ENCODE data around the gene KRT31. TPM values are rescaled to one million over a fixed set of nuclear protein-coding genes. Genes with fewer than 3 reads are reported as not detected.
"Not testable (repeated sequence)": the region's sequence is repeated elsewhere in the genome, so short reads cannot be mapped to it uniquely, and the experiment has no call there.

The KRT31 gene
- total RNA-seq, 1 donor from 2014 or later = not detected

DNA sequence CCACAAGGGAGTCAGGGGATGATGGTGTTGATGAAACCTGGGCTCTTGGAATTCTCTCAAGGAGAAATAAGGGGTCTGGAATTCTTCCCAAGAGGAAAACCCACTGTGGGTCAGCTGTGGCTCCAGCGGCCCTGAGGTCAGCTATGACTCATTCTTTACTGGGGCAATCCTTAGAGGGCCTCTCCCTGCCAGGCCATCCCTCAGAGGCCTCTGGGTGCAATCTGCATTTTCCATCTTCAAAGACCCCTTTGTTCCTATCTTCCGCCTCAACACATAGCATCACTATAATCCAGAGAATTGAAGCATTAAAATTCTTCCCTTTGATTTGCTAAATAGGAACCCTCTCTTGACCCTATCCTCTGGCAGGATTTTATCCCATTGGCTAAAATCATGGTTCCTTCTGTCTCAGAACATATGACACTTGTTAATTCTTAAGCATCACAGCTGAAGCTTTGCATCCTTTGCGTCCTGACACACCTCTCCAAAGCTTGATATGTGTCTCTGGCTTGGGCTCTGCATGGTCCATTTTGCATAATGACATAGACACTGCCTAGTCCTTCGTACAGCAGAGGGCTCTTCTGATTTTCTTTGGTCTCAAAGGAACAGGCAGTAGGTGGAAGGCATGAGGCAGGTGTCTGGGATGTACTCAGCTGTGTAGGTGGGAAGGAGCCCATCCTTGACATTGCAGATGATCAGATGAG lies 31.3 kb upstream of the KRT31 start:
- H3K36me3 Mint-ChIP-seq (ENCODE audit: low read depth) = no peaks in the 10 kb centered on the region
- no peak overlapping the region for H3K27ac Mint-ChIP-seq

DNA sequence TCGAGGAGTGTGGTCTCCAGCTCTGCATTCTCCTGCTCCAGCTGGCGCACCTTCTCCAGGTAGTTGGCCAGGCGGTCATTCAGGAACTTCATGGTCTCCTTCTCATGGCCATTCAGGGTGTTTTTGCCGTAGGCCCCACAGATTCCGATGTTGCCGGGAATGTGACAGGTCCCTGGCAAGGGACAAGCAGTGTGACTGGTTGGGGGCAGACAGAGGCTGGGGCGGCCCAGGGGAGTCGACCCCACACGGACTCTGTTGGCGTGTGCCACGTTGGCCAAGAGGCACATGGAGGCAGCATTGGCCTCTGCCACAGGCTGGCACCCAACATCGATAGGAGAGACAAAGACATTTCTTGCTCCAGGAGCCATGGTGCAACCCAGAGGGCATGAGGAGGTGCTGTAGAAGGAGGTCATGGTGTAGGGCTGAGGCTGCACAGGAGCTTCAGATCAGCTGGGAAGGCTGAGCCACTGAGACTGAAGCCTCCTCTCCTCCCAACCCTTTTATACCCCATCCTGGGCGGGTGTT lies 26.8 kb upstream of the KRT31 start, which contains the start of gene KRT37:
TSS of gene KRT37 (minus strand) at position 475 of the 525 bp plus-strand sequence. CDS start at position 413, 62 bp downstream.
- Mint-ChIP-seq H3K9me3 (no peaks in the 10 kb centered on the region), H3K27ac (no peak within 1 kb of the TSS), H3K4me1 (ENCODE audit: low read depth) (no peaks in the 10 kb centered on the region), H3K36me3 (ENCODE audit: low read depth) (no peaks in the 10 kb centered on the region), H3K27me3 (ENCODE audit: insufficient read depth) (peaks cover 8% of the 10 kb centered on the region), H3K4me3 (no peak within 1 kb of the TSS)
- intact Hi-C loops (cut with micrococcal nuclease) = no loop called here
- no peak for DNase-seq (ENCODE audit: low spot score)

More for the DNA sequence above, 31.3 kb upstream of the KRT31 start:
- intact Hi-C loops (cut with micrococcal nuclease) = no loop called here
- H3K9me3 Mint-ChIP-seq = no peaks in the 10 kb centered on the region
- DNase-seq (ENCODE audit: low spot score) = no peak
- H3K27me3 Mint-ChIP-seq (ENCODE audit: insufficient read depth) = peaks cover 9% of the 10 kb centered on the region
- H3K4me3 Mint-ChIP-seq = no peak overlapping the region
- H3K4me1 Mint-ChIP-seq (ENCODE audit: low read depth) = no peaks in the 10 kb centered on the region

DNA sequence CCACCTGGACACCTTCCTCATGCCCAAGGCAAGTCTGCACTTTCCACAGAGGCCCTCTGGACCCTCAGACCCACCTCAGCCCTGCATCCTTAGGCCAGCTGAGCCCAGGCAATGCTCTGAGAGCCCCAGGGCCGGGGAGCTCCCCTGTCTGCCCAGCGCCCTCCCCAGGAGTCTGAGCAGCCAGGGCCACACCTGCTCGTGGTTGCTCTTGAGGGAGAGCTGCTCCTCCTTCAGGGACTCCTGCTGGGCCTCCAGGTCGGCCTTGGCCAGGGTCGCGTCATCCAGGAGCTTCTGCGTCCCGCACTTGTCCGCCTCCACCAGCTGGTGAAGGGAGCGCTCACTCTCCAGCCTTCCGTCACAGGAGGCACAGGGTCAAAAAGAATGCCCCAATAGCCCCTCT lies 25.2 kb upstream of the KRT31 start:
- not testable (repeated sequence) for H3K27me3 Mint-ChIP-seq (ENCODE audit: insufficient read depth); H3K27ac Mint-ChIP-seq; H3K4me3 Mint-ChIP-seq; H3K9me3 Mint-ChIP-seq; H3K4me1 Mint-ChIP-seq (ENCODE audit: low read depth); H3K36me3 Mint-ChIP-seq (ENCODE audit: low read depth); DNase-seq (ENCODE audit: low spot score)
- intact Hi-C loops (cut with micrococcal nuclease) = loop anchor here (2.0 kb wide), 1 partner anchor 16 kb away; no protein-coding TSS in a partner anchor

DNA sequence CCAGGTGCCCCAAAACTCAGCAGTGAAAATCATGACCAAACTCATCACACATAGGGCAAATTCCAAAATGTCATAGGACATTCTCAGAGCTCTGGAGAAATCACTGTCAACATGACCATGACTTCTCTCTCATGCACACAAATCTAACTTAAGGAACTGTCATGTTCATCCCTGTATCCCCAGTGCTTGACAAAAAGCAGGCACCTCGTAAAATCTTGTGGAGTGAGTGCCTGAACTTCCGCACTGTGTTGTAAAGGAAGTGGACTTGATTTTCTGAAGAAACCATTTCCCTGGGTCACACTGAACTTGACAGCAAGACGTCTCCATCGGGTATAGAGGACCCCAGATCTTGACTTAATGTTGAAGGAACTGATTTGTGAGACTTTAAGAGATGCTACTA lies 24.2 kb upstream of the KRT31 start:
- no peaks in the 10 kb centered on the region for H3K9me3 Mint-ChIP-seq
- H3K4me1 Mint-ChIP-seq (ENCODE audit: low read depth) = no peaks in the 10 kb centered on the region
- no peaks in the 10 kb centered on the region for H3K36me3 Mint-ChIP-seq (ENCODE audit: low read depth)
- no peak overlapping the region for H3K27ac Mint-ChIP-seq
- H3K4me3 Mint-ChIP-seq = no peak overlapping the region
- intact Hi-C loops (cut with micrococcal nuclease) = loop anchor here (2.0 kb wide), 1 partner anchor 17 kb away; no protein-coding TSS in a partner anchor
- H3K27me3 Mint-ChIP-seq (ENCODE audit: insufficient read depth) = peaks cover 8% of the 10 kb centered on the region
- no peak for DNase-seq (ENCODE audit: low spot score)

DNA sequence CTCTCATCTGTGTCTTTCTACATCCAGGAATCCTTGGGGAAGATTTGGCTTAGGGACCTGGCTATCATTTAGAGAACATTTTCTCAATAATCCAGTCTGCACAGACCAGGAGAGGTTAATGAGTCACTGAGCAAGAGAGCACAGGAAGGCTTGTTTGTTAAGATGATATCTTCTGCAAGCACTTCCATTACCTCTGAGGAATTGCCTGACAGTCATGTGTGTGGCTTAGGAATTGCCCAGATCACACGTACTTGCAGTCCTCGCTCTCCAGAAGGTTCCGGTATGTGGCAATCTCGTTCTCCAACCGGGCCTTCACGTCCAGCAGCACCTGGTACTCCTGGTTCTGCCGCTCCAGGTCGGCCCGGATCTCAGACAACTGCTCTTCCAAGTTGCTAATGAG lies 23.7 kb upstream of the KRT31 start:
- no peak overlapping the region for H3K4me3 Mint-ChIP-seq
- H3K27ac Mint-ChIP-seq = no peak overlapping the region
- H3K4me1 Mint-ChIP-seq (ENCODE audit: low read depth) = no peaks in the 10 kb centered on the region
- intact Hi-C loops (cut with micrococcal nuclease) = no loop called here
- peaks cover 8% of the 10 kb centered on the region for H3K27me3 Mint-ChIP-seq (ENCODE audit: insufficient read depth)
- no peak for DNase-seq (ENCODE audit: low spot score)
- H3K9me3 Mint-ChIP-seq = no peaks in the 10 kb centered on the region
- H3K36me3 Mint-ChIP-seq (ENCODE audit: low read depth) = no peaks in the 10 kb centered on the region

DNA sequence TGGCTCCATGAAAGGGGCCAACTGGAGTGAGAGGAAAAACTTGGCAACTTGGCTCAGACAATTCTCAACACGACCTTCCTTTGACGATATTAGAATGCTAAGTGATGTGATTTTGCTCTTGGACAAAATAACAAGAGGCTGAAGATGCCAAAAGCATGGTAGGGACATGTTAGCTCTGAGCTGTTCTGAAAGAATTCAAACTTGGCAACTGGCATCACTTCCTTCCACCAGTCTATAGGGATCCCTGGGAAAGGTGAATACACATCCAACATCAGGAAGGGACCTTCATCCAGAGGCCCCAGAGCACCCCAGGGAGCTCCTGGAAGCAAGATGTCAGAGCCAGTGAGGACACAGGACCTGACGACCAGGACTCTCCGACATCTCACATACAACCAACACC lies 22.7 kb upstream of the KRT31 start:
- H3K36me3 Mint-ChIP-seq (ENCODE audit: low read depth) = no peaks in the 10 kb centered on the region
- H3K27ac Mint-ChIP-seq = no peak overlapping the region
- intact Hi-C loops (cut with micrococcal nuclease) = no loop called here
- no peaks in the 10 kb centered on the region for H3K4me1 Mint-ChIP-seq (ENCODE audit: low read depth)
- H3K9me3 Mint-ChIP-seq = no peaks in the 10 kb centered on the region
- H3K27me3 Mint-ChIP-seq (ENCODE audit: insufficient read depth) = peaks cover 7% of the 10 kb centered on the region
- no peak overlapping the region for H3K4me3 Mint-ChIP-seq
- no peak for DNase-seq (ENCODE audit: low spot score)

DNA sequence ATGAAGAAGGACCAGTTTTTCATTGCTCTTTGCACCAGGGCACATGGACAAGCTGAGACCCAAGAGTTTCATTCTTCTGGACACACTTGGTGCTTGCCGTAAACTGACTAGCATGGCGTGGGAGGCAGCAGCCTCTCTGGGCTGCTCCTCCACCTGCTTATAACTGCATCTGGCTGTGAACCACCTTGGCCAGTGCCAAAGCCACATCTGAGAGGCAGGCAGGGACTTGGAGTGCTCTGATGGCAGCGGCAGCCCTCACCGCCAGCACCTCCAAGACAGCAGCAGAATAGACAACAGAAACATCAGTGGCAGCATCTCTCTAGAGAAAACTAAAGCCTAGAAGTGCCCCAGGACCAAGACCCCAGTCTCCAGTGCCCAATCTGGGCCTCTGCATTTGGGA lies 22.3 kb upstream of the KRT31 start:
- H3K9me3 Mint-ChIP-seq = no peaks in the 10 kb centered on the region
- H3K4me3 Mint-ChIP-seq = no peak overlapping the region
- peaks cover 4% of the 10 kb centered on the region for H3K27me3 Mint-ChIP-seq (ENCODE audit: insufficient read depth)
- H3K36me3 Mint-ChIP-seq (ENCODE audit: low read depth) = no peaks in the 10 kb centered on the region
- H3K4me1 Mint-ChIP-seq (ENCODE audit: low read depth) = no peaks in the 10 kb centered on the region
- intact Hi-C loops (cut with micrococcal nuclease) = no loop called here
- no peak for DNase-seq (ENCODE audit: low spot score)
- no peak overlapping the region for H3K27ac Mint-ChIP-seq

DNA sequence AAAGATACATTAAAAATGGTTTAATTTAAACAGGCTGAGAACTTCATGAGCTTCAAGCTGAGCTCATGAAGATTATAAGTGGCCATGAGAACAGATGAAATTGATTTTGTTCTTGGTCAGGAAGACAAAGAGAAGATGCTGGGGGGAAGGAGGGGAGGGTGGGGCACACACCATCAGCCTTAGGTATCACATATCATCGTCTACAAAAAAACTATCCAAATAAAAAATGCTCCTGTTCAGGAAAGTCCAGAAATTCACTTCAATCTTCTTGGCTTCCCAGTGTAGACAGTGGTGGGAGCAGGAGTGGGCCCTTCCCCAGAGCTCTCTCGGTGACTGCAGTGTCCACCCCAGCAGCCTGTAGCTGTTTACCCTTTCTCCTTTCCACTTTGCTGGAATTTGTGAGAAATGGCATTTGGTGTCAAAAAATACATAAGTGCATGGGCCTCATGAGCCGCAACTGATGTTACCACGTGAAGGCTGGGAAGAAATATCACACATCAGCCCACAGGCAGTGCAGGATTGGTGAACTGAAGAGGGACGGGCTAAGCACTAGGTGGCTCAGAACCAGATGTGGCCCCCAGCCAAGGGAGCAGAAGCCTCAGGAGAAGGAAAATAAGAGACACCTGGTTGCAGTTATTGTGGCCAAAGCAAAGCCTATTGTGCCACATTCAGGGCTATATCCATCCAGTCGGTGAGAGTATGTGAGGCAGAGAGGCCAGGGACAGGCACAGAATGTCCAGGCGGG lies 20.9 kb upstream of the KRT31 start:
- intact Hi-C loops (cut with micrococcal nuclease) = no loop called here
- Mint-ChIP-seq H3K27ac (no peak overlapping the region), H3K9me3 (no peaks in the 10 kb centered on the region), H3K4me3 (no peak overlapping the region), H3K36me3 (ENCODE audit: low read depth) (no peaks in the 10 kb centered on the region), H3K27me3 (ENCODE audit: insufficient read depth) (peaks cover 4% of the 10 kb centered on the region), H3K4me1 (ENCODE audit: low read depth) (no peaks in the 10 kb centered on the region)
- DNase-seq (ENCODE audit: low spot score) = no peak

DNA sequence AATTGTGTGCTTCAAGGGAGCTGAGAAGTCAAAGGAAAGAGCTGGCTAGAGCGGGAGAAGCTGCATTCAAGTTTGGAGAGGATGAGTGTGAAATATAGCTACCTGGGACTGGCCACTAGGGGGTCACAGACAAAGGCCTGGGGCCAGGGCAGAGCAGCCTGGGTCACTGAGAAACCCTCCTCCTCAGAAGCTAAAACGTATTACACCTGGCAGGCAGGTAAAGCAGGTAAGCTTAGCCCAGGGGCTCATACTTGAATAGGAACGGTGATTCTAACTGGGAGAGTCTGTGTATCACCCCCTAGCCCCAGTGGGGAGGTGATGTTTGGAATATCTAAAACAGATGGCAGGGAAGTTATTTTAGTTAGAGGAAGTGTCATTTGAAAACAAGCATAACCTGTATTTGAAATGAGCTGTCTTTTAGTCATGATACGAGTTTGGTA lies 20.2 kb upstream of the KRT31 start:
- Mint-ChIP-seq H3K4me3 (no peak overlapping the region), H3K4me1 (ENCODE audit: low read depth) (no peaks in the 10 kb centered on the region), H3K9me3 (no peaks in the 10 kb centered on the region), H3K27ac (no peak overlapping the region), H3K36me3 (ENCODE audit: low read depth) (no peaks in the 10 kb centered on the region), H3K27me3 (ENCODE audit: insufficient read depth) (peaks cover 4% of the 10 kb centered on the region)
- no peak for DNase-seq (ENCODE audit: low spot score)
- intact Hi-C loops (cut with micrococcal nuclease) = no loop called here

DNA sequence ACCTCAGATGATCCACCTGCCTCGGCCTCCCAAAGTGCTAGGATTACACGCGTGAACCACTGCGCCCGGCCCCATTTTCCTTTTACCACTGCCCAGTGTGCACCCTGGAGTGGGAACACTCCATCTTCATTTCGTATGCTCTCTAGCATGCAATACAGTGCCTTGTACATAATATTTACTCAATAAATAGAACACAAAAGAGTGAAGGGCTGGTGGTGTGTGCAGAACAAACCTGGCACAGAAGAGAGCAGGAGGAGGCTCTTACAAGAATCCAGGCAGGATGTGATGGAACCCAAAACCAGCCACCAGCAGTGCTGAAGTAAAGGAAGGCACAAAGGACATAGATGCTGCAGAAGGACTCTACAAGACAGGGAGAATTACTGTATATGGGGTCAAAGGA lies 19.7 kb upstream of the KRT31 start:
- no peaks in the 10 kb centered on the region for H3K4me1 Mint-ChIP-seq (ENCODE audit: low read depth)
- intact Hi-C loops (cut with micrococcal nuclease) = no loop called here
- no peak overlapping the region for H3K4me3 Mint-ChIP-seq
- no peak for DNase-seq (ENCODE audit: low spot score)
- peaks cover 4% of the 10 kb centered on the region for H3K27me3 Mint-ChIP-seq (ENCODE audit: insufficient read depth)
- H3K27ac Mint-ChIP-seq = no peak overlapping the region
- no peaks in the 10 kb centered on the region for H3K36me3 Mint-ChIP-seq (ENCODE audit: low read depth)
- no peaks in the 10 kb centered on the region for H3K9me3 Mint-ChIP-seq

DNA sequence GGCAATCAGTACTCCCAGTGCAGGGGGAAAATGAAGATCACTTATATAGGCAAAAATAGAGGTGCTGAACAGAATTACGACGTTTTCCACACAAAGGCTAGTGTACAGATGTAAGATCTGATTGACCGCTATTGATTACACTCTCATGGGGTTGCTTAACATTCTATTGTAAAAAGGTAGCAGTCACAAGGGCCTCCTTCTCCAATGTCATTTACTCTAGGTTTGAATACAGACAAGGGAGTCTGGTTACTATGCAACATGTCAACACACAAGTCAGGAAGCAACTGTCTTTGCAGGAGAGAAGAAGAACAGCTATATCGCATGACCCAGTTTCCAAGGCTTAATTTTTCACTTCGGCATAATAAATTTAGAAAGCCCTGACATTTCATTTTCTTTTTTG lies 19.1 kb upstream of the KRT31 start:
- peaks cover 8% of the 10 kb centered on the region for H3K27me3 Mint-ChIP-seq (ENCODE audit: insufficient read depth)
- no peak for DNase-seq (ENCODE audit: low spot score)
- intact Hi-C loops (cut with micrococcal nuclease) = no loop called here
- H3K9me3 Mint-ChIP-seq = no peaks in the 10 kb centered on the region
- H3K27ac Mint-ChIP-seq = no peak overlapping the region
- H3K36me3 Mint-ChIP-seq (ENCODE audit: low read depth) = no peaks in the 10 kb centered on the region
- H3K4me3 Mint-ChIP-seq = no peak overlapping the region
- no peaks in the 10 kb centered on the region for H3K4me1 Mint-ChIP-seq (ENCODE audit: low read depth)

DNA sequence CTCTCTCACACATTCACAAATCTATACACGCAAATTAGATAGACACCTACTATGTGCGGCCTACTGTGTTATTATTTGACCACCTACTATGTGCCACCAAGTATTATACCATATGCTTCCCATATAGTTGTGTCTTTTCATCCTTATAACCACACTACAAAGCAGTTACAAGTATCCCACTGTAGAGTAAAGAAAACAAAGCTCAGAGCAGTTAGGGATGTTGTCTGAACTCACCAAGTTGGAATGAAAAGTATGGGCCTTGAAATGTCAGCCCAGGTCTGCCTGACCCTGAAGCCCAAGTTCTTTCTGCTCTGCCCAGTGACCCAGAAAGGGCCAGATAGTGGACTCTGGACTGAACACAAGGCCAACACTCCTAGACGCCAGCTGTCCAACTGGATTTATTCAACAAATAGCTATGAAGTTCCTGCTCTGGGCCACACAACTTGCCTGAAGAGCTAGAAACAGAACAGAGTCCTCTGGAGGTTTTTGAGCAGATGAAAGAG lies 18.5 kb upstream of the KRT31 start:
- H3K9me3 Mint-ChIP-seq = no peaks in the 10 kb centered on the region
- H3K27me3 Mint-ChIP-seq (ENCODE audit: insufficient read depth) = peaks cover 9% of the 10 kb centered on the region
- H3K4me3 Mint-ChIP-seq = no peak overlapping the region
- no peaks in the 10 kb centered on the region for H3K36me3 Mint-ChIP-seq (ENCODE audit: low read depth)
- intact Hi-C loops (cut with micrococcal nuclease) = no loop called here
- H3K4me1 Mint-ChIP-seq (ENCODE audit: low read depth) = no peaks in the 10 kb centered on the region
- DNase-seq (ENCODE audit: low spot score) = no peak
- H3K27ac Mint-ChIP-seq = no peak overlapping the region

DNA sequence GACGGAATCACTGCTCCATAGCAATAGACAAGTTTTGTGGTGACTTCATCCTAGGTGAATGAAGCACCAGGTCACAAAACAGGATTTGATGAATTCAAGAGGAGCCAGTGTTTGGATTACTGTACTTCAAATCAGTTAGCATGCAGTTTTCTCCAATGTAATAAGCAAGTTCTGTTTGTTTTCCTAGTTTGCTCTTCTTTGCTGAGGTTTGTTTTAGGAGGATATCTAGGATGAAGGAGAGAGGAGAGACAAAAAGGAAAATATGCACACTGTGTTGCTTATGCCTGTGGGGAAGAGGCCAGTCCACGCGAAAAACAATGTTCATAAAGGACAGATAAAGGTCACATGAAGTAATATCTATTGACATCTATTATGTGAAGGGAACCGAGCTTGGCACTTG lies 18.0 kb upstream of the KRT31 start:
- Mint-ChIP-seq H3K4me1 (ENCODE audit: low read depth) (no peaks in the 10 kb centered on the region), H3K27ac (no peak overlapping the region), H3K9me3 (no peaks in the 10 kb centered on the region), H3K27me3 (ENCODE audit: insufficient read depth) (peaks cover 10% of the 10 kb centered on the region), H3K4me3 (no peak overlapping the region), H3K36me3 (ENCODE audit: low read depth) (no peaks in the 10 kb centered on the region)
- intact Hi-C loops (cut with micrococcal nuclease) = no loop called here
- DNase-seq (ENCODE audit: low spot score) = no peak

Measured in activated T-helper 1 cell treated with anti-CD3 and anti-CD28 coated beads, Interleukin-12 subunit alpha, Interleukin-12 subunit beta, Interleukin-2, Interleukin-4 antibody, amounts not matched to agents 30 ng/mL and 10 ng/mL and 1 ng/mL, durations not matched to agents 14 hours and 24 hours and 36 hours (primary cell).